Daoy (cell line): ENCODE data around the gene ARHGAP30. TPM values are rescaled to one million over a fixed set of nuclear protein-coding genes. Genes with fewer than 3 reads are reported as not detected.

Experiments used
- DNase-seq: peaks from one replicate; pipeline ENCODE4 v3.0.0-alpha.2; 2015; ENCODE audit warnings: low read depth
- total RNA-seq: library from RNA; depleted of rRNA; stranded (reverse); fragments of >200 nt; shearing (Covaris generic); gene quantifications from 2 replicates; pipeline ENCODE4 v1.2.3, GENCODE V29; 2014

The ARHGAP30 gene
- total RNA-seq, 1 experiment from 2014 or later, result 0.11 TPM

DNA sequence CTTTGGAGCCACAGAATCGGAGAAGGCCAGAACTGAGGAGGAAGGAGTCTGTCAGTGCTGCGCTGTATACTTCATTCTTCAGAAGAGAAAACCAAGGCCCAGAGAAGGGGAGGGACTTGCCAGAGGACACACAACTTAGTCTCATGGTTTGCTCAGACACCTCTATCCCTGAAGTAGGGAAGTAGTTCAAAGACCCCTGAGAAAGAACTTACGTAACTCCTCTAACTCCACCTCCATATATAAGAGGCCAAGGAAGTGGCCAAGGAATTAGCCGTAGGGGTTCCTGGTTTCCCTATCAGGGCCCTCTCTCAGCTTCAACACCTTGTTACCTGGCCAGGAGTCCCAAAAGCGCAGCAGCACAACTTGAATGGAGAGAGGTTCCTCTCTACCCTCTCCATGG, 20.2 kb upstream of the ARHGAP30 start:
- no peak for DNase-seq

DNA sequence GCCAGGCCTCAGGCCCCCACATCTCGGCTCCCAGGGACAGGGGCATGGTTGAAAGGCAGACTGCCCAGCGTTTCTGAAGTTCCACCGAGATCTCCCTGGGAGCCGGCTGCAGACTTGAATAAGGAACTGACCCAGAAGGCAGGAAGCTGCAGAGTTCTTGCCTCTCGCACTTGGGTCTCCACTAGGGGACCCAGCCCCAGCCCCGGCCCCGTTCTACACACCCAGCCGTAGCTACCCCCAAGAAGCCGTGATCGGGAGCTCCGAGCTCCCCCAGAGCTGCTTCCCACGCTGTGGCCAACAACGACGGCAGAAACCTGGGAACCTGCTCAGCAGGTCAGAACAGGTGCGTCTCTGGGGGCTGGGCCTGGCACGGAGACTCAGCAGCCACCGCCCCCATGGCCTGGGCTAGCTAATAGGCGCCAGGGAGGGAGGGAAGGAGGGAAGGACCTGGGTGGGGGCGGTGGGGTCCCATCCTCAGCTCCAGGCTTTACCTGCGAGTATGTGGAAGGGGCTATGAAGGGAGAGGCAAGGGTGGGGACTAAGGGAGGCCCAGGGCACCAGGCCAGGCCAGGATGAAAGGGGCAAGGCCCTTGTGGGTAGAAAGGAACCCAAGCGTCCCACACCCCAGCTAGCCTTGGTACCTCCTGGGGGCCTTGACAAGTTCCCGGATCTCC, 19.7 kb upstream of the ARHGAP30 start, which contains the start of gene NECTIN4:
NECTIN4 (minus strand) TSS at position 308 of the 674 bp plus-strand sequence; CDS start at position 46, 262 bp downstream.
- no peak for DNase-seq

DNA sequence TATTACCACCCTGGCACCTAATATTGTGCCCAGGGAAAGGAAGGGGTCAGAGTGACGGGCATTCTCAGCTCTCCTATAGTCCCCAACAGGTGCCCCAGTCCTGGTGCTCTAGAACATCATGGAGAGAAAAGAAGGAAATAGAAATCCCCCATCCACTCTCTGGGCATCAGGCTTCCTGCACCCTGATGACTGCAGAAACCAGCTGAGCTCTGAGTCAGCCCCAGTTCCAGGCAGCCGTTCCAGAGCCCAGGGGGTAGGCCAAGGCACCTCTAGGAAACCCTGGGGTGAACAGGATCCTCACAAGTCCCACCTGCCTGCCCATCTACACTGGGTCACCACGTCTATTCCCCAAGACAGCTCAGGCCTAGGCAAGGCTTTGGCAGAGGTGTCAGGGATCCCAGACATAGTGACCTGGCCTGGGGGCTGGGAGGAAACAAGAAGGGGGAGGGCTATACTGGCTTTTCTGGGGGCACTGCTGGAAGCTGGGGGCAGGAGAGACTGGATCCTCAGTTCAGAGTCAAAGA, 19.0 kb upstream of the ARHGAP30 start:
- DNase-seq, result peak; percentile 38

DNA sequence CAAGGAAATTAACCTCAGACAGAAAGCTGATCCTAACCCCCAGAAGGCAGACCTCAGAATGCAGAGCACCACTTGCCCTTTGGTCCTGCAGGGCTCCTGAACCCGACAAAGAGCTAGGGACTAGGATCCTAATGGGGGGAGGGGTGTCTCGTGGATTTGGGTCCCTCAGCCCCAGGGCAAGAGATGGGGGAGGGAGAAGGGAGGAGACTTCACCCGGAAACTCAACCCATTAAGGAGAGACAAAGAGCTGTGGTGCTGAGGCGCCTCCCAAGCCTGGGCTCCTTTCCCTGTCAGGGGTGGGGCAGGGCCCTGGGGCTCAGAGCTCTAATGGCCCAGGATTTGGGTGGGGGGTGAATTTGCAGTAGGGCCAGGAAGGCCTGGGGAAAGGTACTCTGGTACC, 16.8 kb upstream of the ARHGAP30 start:
- DNase-seq, result no peak

- peak; percentile 67 for DNase-seq
Measured at GRCh38 chr1:161085165-161085564, 15.5 kb upstream of the ARHGAP30 start.

GRCh38 chr1:161084597-161084988, 14.9 kb upstream of the ARHGAP30 start:
- no peak for DNase-seq

DNA sequence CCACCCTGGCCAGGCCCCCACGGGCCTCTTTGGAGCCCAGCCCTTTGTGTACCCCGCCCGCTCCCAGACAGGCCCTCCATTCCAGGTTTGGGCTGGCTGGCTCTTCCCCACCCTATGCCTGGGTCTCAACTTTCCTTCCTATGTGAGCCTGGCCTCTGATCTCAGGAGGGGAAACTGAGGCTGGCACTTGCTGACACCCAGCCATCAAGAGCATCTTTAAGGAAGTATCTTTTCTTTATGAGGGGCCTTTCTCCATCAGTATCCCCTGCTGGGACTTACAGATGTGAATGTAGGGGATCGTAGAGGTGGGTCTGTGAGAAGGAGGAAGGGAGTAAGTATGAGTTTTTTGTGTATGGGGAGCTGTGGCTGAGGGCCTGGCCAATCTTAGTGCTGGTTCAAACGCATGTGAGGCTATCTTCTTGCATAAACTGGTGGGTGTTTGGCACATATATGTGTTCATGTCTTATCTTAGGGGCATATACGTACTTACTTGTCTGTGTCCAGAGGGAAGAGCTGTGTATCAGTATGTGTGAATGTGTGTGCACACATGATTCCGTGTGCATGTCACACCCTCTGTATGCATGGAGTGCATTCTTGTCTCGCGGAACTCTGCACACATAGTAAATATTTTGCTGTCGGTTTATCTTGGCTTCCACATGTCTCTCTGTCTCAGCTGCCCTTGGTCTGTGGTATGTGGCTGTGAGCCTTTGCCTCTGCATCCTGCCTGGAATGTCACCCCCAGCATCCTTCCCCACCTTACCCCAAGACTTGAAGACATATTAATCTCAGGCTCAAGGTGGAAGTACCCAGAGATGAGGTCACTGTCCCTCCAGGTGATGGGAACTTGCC, 14.3 kb upstream of the ARHGAP30 start:
- DNase-seq, result no peak

DNA sequence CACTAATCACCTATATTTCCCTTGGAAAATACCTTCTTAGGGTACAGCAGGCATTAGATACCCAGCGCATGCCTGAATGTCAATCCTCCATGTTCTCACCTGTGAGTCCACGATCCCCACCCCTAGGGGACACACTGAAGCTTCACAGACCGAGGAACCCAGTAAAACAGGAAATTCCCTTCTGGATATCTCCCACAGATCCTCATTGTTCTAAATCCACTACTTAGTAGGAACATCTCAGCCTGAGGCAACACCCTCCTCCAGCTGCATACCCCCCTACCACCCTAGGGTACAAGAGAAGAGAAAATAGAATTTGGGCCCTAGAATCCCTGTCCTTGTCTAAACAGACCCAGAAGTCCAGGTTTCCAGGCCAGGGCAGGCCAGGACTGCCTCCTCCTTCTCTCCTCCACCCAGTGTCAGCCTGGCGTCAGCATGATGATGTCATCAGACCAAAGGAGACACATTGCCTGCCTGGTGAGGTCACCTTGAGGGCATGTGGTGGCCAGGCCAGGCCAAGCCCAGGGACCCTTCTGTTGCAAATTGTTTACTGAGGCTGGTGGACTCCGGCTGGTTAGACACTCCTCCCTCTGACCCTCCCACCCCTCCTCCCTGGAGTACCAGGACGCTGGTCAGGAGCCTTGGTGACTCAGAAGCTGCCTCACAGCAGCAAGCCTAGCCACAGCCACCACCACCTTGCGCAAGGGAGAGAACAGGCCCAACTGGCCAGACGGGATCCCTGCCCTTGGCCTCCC, 13.5 kb upstream of the ARHGAP30 start:
- peak; percentile 90 for DNase-seq

DNA sequence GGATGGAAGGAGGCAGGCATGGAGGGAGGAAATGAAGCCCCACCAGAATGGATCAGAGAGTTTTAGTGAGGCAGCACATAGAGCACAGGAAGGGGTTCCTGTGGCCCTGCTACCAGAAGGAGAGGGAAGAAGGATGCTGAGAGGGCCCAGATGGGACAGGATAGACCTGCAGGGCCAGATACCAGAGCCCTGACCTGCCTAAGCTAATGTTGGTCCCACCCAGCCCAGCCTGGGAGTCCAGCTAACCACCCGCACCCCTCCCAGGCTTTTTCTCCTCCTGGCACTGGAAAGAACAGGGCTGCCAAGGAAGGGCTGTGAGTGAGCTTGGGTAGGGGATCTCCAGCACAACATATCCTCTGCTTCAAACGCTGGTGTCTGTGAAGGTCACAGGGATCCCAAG, 12.8 kb upstream of the ARHGAP30 start:
- no peak for DNase-seq

- no peak for DNase-seq
Measured at GRCh38 chr1:161081519-161081918, 11.8 kb upstream of the ARHGAP30 start.

GRCh38 chr1:161080441-161081405, 11.0 kb upstream of the ARHGAP30 start:
- DNase-seq, result no peak

GRCh38 chr1:161079436-161080110, 9.9 kb upstream of the ARHGAP30 start:
- no peak for DNase-seq

DNA sequence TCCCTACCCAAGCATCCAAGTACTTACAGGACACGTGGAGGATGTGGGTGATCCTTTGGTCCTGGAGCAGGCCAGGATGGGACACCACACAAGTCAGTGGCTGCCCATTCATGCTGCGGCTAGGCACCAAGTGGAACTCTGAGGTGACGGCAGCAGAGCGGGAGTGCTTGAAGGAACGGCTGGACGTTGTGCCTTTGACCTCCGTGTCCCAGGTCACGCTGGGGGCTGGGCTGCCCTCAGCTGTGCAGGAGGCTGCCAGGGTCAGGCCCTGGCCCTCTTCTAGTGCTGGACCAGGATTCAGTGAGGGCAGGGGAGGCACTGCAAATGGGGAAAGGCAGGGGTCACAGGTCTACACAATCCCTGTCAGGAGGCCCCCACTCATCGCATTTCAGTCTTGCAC, 7.7 kb upstream of the ARHGAP30 start:
- DNase-seq, result no peak

DNA sequence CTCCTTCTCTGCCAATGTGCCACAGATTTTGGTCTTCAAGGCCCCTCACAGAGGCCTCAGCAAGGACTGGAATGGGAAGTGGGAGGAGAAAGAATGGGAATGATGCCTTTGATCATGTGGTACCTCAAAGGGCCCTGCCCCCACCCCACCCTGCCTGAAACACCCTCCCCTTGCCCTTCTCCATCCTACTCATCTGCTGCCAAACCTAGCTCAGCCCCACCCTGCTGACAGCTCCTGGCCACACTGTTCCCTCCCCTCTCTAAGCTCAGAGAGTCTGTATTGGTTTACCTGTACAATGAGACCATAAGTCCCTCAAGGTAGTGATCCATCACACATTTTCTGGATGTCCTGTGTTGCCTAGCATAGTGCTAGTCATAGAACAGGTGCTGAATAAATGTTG, 6.7 kb upstream of the ARHGAP30 start:
- DNase-seq, result no peak

- peak; percentile 49 for DNase-seq
Measured at GRCh38 chr1:161074676-161075368, 5.1 kb upstream of the ARHGAP30 start.

DNA sequence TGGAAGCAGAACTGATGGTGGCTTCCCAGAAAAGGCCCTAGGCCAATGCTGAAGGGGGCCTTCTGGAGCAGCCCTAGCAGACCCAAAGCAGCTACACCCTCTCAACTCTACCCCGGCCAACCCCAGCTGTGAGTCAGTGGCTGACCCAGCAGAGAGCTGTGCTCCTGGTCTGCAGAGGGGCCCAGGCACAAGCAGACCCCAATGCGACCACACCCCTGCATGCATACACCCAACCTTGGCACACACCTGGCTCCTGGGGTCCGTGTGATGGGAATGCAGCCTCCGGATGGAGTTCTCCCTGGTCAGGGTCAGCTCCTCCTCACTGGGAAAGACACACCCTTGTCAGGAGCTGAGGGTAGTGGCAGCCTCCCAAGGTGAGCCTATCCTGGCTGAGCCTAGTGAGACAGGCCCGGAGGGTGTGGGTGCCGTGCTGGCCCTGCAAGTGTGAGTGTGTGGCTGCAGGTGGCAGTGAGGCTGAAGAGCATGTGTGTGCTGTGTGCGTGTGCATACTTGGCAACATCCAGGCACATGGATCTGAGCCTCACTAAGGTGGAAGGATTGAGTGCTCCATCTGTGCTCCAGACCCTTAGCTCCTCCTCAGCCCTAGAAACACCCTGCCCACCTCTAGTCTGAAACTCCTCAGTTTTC, 3.9 kb upstream of the ARHGAP30 start:
- no peak for DNase-seq

- DNase-seq, result no peak
Measured at GRCh38 chr1:161072751-161073449, 3.2 kb upstream of the ARHGAP30 start.

DNA sequence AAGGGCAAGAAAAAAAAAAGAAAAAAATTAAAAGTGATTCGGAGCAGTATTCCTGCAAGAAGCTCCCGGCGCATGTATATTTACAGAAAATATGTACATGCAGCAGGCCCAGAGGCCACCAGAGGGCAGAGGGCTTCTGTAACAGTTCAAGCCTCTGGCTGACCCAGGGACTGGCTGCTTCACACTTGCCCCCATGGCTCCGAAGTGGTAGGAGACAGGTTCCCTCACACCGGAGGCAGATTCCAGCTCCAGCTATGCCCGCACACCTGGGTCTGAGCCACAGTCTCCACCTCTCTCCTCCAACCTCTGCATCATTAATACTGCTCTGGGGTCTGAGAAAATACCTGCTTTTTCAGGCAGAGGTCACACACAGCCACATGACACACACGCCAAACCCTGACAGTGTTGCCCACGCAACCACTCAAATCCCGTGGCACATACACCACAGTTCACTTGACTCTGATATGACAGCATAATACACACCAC, 2.2 kb upstream of the ARHGAP30 start:
- DNase-seq, result peak; percentile 51
